HTR-8/SVneo (cell line): ENCODE measurements around the gene ADAM19.
"Not testable (repeated sequence)": the region's sequence is repeated elsewhere in the genome, so short reads cannot be mapped to it uniquely, and the experiment has no call there.

ENCODE experiments used
- DNase-seq: peaks from one replicate; pipeline ENCODE4 v3.0.0; 2011; ENCODE audit warnings: low spot score, mixed read lengths; ENCODE audit not compliant: insufficient read length
- FAIRE-seq: peaks from 2 replicates; lab custom pipeline; 2011; peaks lifted over from hg19 to GRCh38; lab: Jason Lieb, UNC

ADAM19 gene

GRCh38 chr5:157494178-157494832 is 81.3 kb downstream of the ADAM19 start:
- DNase-seq (no peak), FAIRE-seq (no peak)

DNA sequence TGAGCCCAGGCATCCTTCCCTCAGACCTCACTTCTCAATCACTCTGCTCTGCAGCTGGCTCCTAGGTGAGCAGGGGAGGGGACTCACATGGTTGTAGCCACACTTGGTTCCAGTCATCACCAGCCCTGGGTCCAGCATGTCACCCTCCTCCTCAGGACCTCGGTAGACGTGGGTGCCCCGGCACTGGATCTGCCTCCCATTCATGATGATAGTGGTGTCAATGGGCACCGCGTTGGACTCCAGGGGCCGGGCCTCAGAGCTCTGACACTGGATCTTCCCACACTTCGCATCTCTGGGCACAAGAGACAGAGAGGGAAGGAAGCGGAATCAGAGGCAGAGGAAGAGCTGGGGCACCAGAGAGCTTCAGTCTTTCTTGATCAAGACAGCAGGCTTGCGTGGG is 82.7 kb downstream of the ADAM19 start:
- no peak for DNase-seq
- no peak for FAIRE-seq

DNA sequence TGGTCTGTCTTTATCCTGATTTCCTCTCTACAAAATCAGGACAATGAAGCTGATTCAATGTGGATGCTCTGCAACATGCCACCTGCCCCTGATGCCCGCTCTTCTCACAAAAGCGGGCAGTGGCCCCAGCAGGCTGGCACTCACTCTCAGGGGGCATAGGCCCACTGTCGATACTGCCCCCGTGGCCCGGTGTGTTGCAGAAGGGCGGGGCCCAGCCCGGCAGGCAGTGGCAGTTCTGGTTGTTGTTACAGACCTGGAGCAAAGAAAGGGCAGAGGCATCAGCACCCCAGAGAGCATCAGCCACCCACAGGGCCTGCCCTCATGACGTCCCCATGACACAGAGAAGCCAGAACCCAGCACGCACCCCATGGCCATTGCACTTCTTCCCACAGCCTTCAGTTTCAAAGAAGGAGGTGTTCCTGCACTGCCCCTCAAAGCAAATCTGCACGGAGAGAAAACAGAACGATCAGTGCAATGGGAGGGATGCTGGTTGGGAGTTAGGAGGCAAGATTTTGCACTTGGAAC is 84.0 kb downstream of the ADAM19 start:
- no peak for DNase-seq

GRCh38 chr5:157487358-157487757 is 88.2 kb downstream of the ADAM19 start:
- FAIRE-seq (no peak), DNase-seq (no peak)

More for the DNA sequence above, 84.0 kb downstream of the ADAM19 start:
- no peak for FAIRE-seq

- DNase-seq (no peak), FAIRE-seq (no peak)
Observed at GRCh38 chr5:157486861-157487260, 88.7 kb downstream of the ADAM19 start.

GRCh38 chr5:157486221-157486681 is 89.3 kb downstream of the ADAM19 start:
- FAIRE-seq: no peak
- DNase-seq: no peak

DNA sequence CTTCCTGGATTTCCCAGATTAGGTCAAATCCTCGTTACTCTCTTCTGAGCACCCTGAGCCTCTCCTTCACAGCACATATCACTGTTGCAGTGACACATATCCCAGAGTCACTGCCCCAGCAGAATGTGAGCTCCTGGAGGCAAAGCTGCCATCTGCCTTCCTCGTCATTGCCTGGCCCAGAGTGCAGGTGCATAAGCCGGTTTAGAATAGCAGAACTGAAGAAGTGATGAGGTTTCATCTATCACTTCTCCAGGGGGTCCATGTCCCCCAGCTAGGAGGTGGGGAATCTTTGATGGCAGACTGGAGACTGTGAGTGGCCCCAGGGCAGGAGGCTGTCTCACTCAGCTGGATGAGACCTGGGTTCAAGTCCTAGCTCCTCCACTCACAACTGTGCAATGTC is 89.8 kb downstream of the ADAM19 start:
- DNase-seq: no peak
- no peak for FAIRE-seq

- DNase-seq (no peak), FAIRE-seq (no peak)
Observed at GRCh38 chr5:157485340-157485739, 90.2 kb downstream of the ADAM19 start.

DNA sequence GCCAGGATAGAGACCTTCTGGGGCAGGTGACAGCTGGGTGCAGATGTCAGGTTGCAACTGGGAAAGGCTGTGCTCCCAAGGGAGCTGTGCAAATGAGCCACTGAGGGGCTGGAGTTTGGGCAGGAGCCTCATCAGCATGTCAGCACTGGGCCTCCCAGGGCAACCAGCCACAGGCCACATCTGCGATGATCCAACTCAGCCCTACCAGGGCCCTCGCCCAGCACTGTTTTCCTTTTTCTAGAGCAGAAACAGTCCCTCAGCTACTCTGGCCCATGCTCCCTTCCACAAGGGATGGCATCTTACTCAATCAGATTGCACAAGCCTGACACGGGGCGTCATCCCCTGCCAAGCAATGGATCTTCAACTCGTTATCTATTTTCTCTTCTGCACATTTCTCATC is 90.8 kb downstream of the ADAM19 start:
- no peak for FAIRE-seq
- no peak for DNase-seq

GRCh38 chr5:157482702-157483101 is 92.9 kb downstream of the ADAM19 start:
- DNase-seq, FAIRE-seq: not testable (repeated sequence)

DNA sequence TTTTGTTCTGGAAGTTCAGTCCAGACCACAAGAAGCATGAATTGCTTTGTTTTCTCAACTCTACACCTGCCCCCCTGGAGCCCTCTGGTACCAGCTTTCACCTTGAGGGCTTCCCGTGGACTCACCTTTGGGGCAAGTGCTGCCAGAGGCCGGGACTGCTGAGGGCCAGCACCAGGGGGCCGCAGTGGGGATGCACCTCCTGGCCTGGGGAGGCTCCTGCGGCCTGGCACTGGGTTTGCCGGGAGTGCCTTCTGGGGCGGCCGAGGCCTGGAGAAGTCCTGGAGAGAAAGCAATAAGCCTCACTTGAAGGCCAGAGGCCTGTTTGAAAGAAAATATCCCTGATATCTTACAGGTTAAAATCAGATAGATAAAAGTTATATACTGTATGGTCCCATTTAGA is 93.9 kb downstream of the ADAM19 start:
- no peak for FAIRE-seq
- DNase-seq: no peak

- FAIRE-seq (no peak), DNase-seq (no peak)
Observed at GRCh38 chr5:157481265-157481664, 94.3 kb downstream of the ADAM19 start.

DNA sequence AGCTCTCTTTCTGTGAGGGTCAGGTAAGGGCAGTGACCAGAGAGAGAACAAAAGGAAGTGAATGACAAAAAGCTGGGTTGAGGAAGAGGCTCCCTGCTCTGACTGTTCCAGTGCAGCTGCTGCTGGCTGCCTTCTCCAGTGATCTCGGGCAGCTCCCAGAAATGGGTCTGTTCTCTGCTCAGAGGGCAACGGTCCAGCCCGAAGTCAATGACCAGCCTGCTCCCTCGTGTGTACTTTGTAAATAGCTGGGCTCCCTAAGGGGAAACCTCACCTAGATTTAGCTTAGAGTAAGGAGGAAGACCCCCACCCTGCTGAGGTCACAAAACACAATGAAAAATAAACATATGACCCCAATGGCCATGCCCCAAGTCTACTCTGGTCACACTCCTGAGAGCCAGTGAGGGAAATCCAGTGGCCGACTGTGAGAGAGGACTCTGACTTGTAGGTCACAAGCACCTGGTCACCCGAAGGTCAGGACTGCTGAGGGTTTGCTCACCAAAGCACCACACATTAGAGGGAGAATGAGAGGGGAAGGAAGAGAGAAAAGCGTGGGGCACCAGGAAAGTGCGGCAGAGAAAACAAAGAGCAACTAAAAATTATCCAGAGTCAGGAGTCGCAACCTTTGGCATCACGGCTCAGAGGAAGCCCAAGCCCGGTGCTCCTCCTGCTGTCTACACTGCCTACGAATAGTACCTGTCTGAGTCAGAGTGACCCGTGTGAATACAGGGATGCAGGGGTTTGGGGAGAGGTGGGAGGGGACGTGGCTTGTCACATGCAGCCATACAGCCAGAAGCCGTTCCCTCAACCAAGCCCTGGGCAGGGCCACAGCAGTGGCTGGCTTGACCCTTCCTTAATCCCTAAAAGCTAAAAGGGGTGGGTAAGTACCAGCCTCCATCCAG is 95.7 kb downstream of the ADAM19 start:
- no peak for FAIRE-seq

GRCh38 chr5:157479166-157479565 is 96.4 kb downstream of the ADAM19 start:
- DNase-seq (no peak), FAIRE-seq (no peak)

More for the DNA sequence above, 95.7 kb downstream of the ADAM19 start:
- DNase-seq: no peak

DNA sequence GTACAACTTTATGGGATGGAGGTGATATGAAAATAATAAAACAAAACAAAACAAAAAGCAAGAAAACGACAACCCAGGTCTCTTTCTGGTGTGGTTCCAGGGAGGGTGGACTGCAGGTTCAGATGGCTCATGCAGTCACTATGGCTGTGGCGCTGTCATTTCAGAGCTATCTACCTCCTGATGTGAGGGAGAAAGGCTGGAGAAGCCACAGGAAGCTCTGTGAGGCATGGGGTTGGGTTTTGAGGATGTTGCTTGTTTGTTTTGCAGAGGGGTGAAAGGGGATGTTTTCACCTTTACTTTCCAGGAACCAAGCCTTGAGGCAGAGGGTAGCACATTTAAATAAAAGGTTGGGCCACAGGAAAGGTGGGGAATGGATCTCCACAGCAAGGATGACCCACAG is 96.8 kb downstream of the ADAM19 start:
- DNase-seq (no peak), FAIRE-seq (no peak)

DNA sequence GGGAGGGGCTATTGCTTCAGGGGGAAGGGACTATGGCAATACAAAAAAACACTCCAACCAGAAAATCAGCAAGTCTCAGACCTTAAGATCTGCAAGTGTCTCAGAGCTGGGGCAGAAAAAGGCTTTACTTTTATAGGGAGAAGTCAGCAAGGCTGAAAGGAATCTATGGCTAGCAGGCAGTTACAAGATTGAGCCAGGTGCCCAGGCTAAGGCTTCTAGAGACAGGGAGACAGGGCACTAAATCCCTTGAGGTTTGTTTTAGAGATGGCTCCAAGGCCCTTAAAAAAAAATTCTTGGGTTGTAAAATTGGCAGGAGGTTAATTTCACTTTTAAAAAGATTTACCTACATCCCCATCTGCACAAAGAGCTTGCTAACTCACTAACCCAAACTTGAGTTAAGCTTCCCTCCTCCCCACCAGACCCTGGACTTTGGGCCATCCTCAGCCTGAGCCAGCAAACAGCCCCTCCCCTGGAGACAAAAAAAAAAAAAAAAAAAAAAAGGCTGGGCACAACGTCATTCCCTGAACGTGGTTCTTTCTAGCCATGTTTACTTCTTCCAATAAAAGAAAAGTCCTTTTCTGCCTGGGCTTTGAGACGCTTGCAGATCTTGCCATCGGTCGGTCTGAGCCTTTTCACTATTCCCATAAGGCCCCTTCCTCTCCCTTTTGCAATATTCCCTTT is 97.6 kb downstream of the ADAM19 start:
- FAIRE-seq: no peak
- no peak for DNase-seq

- DNase-seq: peak; percentile 79
- FAIRE-seq: no peak
Observed at GRCh38 chr5:157476702-157477408, 98.7 kb downstream of the ADAM19 start.

DNA sequence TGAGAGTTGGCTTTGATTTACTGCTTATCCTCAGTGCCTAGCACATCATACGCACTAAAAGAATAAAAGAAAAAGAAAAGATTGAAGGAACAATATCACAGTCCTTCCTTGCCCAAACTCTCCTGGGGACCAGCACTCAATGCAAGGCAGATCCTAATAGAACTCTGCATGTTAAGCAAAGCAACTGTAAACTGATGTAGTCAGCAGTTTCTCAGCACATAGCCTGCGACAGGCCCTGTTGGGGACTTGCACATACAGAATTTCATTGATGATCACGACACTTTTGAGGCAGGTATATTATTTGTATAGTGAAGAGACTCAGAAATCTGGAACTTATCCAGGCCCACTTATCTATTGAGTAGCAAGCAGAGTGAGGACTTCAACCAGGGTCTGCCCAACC is 100.1 kb downstream of the ADAM19 start:
- DNase-seq (no peak), FAIRE-seq (no peak)

DNA sequence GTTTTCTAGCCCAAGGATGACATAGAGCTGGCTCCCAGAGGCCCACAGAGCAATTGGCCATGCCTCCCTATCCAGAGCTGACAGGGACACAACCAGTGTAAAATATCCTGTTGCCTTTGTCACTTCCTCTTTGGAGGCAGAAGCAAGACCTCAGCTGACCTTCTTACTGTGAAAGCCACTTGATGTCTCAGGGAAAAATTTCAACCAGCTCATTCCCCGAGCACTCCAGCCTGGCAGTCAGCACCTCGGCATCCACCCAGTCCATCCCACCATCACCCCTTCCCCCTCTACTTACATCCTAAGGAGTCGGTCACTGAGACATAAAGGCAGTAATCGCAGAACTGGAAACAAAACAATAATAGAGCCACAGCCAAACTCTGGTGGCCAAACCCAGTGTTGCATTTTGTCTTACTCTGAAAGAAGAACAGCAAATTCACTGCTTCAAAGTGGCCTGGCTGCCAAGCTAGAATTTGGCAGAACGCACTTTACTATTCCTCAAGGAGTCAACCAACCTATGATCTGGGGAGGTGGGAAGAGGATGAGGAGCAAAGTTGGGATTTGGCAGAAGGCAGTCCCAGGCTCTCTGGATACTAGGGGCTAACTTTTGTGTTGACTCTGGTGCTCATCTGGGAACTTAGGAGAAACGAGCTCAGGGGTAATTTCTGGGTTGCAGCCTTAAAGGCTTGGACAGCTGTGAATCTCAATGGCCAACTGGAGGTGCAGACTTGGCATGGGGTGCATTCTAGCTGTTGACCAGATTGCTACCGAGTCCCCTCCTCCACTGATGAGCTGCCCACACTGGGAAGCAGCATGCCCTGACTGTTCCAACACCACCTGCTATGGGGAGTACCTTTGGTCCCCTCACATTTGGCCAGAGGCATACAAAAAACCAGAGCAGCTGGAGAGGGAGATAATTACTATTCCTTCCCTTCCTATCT is 101.9 kb downstream of the ADAM19 start:
- FAIRE-seq (peak; percentile 33), DNase-seq (peak; percentile 15)
